OCI-LY7 (cell line): ENCODE data around the gene SPINK2. TPM values are rescaled to one million over a fixed set of nuclear protein-coding genes. Genes with fewer than 3 reads are reported as not detected.

Experiments
- BruUV-seq: library from RNA; stranded (reverse); fragments of 400-500 nt; replicated peaks from 2 replicates; lab custom pipeline; 2021; lab: Mats Ljungman, UMichigan
- CTCF ChIA-PET: fragments of 300-600 bp; sonication (Branson Sonifier 250); formaldehyde crosslinking; loops from one replicate; lab custom pipeline; 2022; ENCODE audit warnings: antibody characterized with exemption; ENCODE audit not compliant: unreplicated experiment; lab: Charles Lee
- POLR2A ChIA-PET: fragments of 300-600 bp; sonication (Branson Sonifier 250); formaldehyde crosslinking; loops from one replicate; lab custom pipeline; 2022; ENCODE audit warnings: antibody characterized with exemption; lab: Charles Lee
- DNase-seq: peaks from one replicate; pipeline ENCODE4 v3.0.0-alpha.2; 2015; ENCODE audit warnings: low spot score
- H2AFZ ChIP-seq: fragments of 200-600 bp; sonication (generic), shearing (Covaris generic); 2 replicates; pipeline ENCODE4 v1.6.1; 2014; ENCODE audit warnings: mild to moderate bottlenecking, antibody characterized with exemption, low read length, moderate library complexity
- H3K27ac ChIP-seq: fragments of 200-600 bp; sonication (generic); 2 replicates; pipeline ENCODE4 v1.5.1; 2014; ENCODE audit warnings: mixed run types, low read depth, mild to moderate bottlenecking, moderate library complexity, low read length, inconsistent platforms; ENCODE audit not compliant: poor library complexity, severe bottlenecking
- H3K36me3 ChIP-seq: fragments of 200-600 bp; sonication (generic); 2 replicates; pipeline ENCODE4 v1.6.1; 2014; ENCODE audit warnings: mild to moderate bottlenecking, antibody characterized with exemption, low read length, moderate library complexity, mixed read lengths; ENCODE audit not compliant: insufficient read depth
- H3K4me1 ChIP-seq: fragments of 200-600 bp; sonication (generic); 2 replicates; pipeline ENCODE4 v1.5.1; 2014; ENCODE audit warnings: mild to moderate bottlenecking, low read length; ENCODE audit not compliant: insufficient read depth, poor library complexity, severe bottlenecking
- H3K4me2 ChIP-seq: fragments of 200-600 bp; sonication (generic); 2 replicates; pipeline ENCODE4 v1.6.1; 2014; ENCODE audit warnings: mild to moderate bottlenecking, low read length
- H3K4me3 ChIP-seq: fragments of 200-600 bp; sonication (generic); 2 replicates; pipeline ENCODE4 v1.5.1; 2014; ENCODE audit warnings: mild to moderate bottlenecking, low read depth, low read length; ENCODE audit not compliant: poor library complexity, severe bottlenecking
- H3K79me2 ChIP-seq: fragments of 200-600 bp; sonication (generic); 2 replicates; pipeline ENCODE4 v1.6.1; 2016; ENCODE audit warnings: low read depth, mild to moderate bottlenecking, low read length, moderate library complexity, mixed read lengths; ENCODE audit not compliant: insufficient read depth
- H3K9me2 ChIP-seq: fragments of 200-600 bp; sonication (generic); 2 replicates; pipeline ENCODE4 v1.6.1; 2016; ENCODE audit warnings: mild to moderate bottlenecking, low read length, mixed read lengths; ENCODE audit not compliant: insufficient read depth
- H3K9me3 ChIP-seq: fragments of 200-600 bp; sonication (generic); 2 replicates; pipeline ENCODE4 v1.6.1; 2014; ENCODE audit warnings: mild to moderate bottlenecking, mixed run types, low read length, mixed read lengths
- H4K20me1 ChIP-seq: fragments of 200-600 bp; sonication (generic); 2 replicates; pipeline ENCODE4 v1.6.1; 2014; ENCODE audit warnings: mild to moderate bottlenecking, antibody characterized with exemption, low read length, moderate library complexity, mixed read lengths; ENCODE audit not compliant: insufficient read depth
- CTCF ChIP-seq: fragments of 200-600 bp; sonication (generic); conservative IDR thresholded peaks from 2 replicates; pipeline ENCODE4 v1.5.1; 2014; ENCODE audit warnings: mild to moderate bottlenecking, antibody characterized with exemption, low read length, moderate library complexity, mixed read lengths
- EZH2phosphoT487 ChIP-seq: fragments of 200-600 bp; sonication (generic); IDR thresholded peaks from 2 replicates; pipeline ENCODE4 v1.6.1; 2018; ENCODE audit warnings: low read depth, borderline replicate concordance, mild to moderate bottlenecking, mixed run types, antibody characterized with exemption, low read length, moderate library complexity, mixed read lengths
- intact Hi-C: fragments of 100-400 bp; cut with micrococcal nuclease; formaldehyde crosslinking; loops from one replicate; pipeline ENCODE4 v1.10.0; 2022; ENCODE audit not compliant: unreplicated experiment
- total RNA-seq, 2 experiments: library from RNA; depleted of rRNA in 1 of 2; stranded (reverse); fragments of >200 nt in 1 of 2; shearing (Covaris generic) in 1 of 2; gene quantifications; 2 replicates each; pipeline ENCODE4 v1.2.3, GENCODE V29; 2014 to 2022

Gene SPINK2
- total RNA-seq, 2 experiments from 2014 or later = 3.0 to 15.1 TPM

GRCh38 chr4:56863441-56864139 lies 42.1 kb upstream of the SPINK2 start:
- TF ChIP-seq CTCF = no peak
- TF ChIP-seq EZH2phosphoT487 = no peak
- H3K36me3 ChIP-seq = no peaks in the 10 kb centered on the region
- POLR2A ChIA-PET = no interaction called here
- CTCF ChIA-PET = no interaction called here
- no peaks in the 10 kb centered on the region for H4K20me1 ChIP-seq
- intact Hi-C loops = no loop called here
- BruUV-seq = no TSS peak
- no peak overlapping the region for H3K4me2 ChIP-seq
- no peaks in the 10 kb centered on the region for H3K4me1 ChIP-seq
- no peaks in the 10 kb centered on the region for H3K9me2 ChIP-seq
- no peaks in the 10 kb centered on the region for H3K9me3 ChIP-seq
- DNase-seq = no peak
- no peak overlapping the region for H3K4me3 ChIP-seq
- H3K79me2 ChIP-seq = no peaks in the 10 kb centered on the region
- H3K27ac ChIP-seq = no peak overlapping the region
- no peak overlapping the region for H2AFZ ChIP-seq

DNA sequence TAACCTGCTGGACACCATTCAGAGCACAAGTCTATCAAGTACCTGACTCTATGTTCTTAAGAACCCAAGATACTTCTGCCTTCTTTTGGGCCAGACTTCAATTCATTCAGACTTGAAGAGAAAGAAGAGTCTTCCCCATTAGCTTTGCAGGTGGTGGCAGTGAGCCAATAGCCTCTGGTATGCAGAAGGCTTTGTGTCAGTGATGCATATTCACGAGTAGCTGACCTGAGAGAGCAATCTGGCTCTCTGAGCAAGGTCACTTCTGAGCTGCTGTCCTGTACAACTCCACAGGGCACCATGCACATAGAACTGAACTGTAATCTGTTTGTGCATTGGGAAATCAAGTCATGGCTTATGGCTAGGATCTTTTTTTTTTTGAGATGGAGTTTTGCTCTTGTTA lies 39.9 kb upstream of the SPINK2 start:
- POLR2A ChIA-PET = interaction anchor here (0.6 to 1.0 kb wide), 4 partner anchors 14 to 311 kb away, joined by 3 to 6 read pairs (median 4); no protein-coding TSS in a partner anchor
- Histone ChIP-seq H3K4me3 (no peak overlapping the region), H3K9me2 (no peaks in the 10 kb centered on the region), H3K36me3 (no peaks in the 10 kb centered on the region), H3K79me2 (no peaks in the 10 kb centered on the region), H3K27ac (no peak overlapping the region), H4K20me1 (no peaks in the 10 kb centered on the region), H2AFZ (no peak overlapping the region), H3K9me3 (no peaks in the 10 kb centered on the region), H3K4me1 (no peaks in the 10 kb centered on the region), H3K4me2 (no peak overlapping the region)
- no peak for DNase-seq
- intact Hi-C loops = no loop called here
- TF ChIP-seq CTCF = no peak
- CTCF ChIA-PET = no interaction called here
- no TSS peak for BruUV-seq

DNA sequence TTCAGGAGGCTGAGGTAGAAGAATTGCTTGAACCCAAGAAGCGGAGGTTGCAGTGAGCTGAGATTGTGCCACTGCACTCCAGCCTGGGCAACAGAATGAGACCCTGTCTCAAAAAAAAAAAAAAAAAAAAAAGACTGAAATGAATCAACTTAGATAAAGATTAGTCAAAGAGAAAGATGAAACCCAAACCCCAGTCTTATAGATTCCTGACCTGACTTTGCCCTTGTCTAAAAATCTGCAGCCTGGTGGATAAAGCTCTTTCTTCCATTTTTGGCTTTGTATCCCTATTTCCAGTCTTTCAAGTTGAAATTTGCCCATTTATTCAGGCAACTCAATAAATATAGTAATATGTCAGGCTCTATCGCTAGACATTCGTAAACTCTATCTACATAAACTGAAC lies 39.3 kb upstream of the SPINK2 start:
- no peak overlapping the region for H3K4me3 ChIP-seq
- DNase-seq = no peak
- no peak overlapping the region for H3K4me2 ChIP-seq
- intact Hi-C loops = no loop called here
- no peaks in the 10 kb centered on the region for H3K4me1 ChIP-seq
- no peak for TF ChIP-seq CTCF
- no peak for TF ChIP-seq EZH2phosphoT487
- no peaks in the 10 kb centered on the region for H3K9me3 ChIP-seq
- no peaks in the 10 kb centered on the region for H3K36me3 ChIP-seq
- H2AFZ ChIP-seq = no peak overlapping the region
- ChIA-PET CTCF (no interaction called here), POLR2A (interaction anchor here (0.7 to 1.0 kb wide), 3 partner anchors 10 to 310 kb away, joined by 3 to 6 read pairs (median 4); no protein-coding TSS in a partner anchor)
- H4K20me1 ChIP-seq = no peaks in the 10 kb centered on the region
- H3K79me2 ChIP-seq = no peaks in the 10 kb centered on the region
- no peak overlapping the region for H3K27ac ChIP-seq
- no TSS peak for BruUV-seq
- H3K9me2 ChIP-seq = no peaks in the 10 kb centered on the region
